Measurements from ENCODE around the gene FCER1G.
"Not testable (repeated sequence)": the region's sequence is repeated elsewhere in the genome, so short reads cannot be mapped to it uniquely, and the experiment has no call there.

FCER1G gene

DNA sequence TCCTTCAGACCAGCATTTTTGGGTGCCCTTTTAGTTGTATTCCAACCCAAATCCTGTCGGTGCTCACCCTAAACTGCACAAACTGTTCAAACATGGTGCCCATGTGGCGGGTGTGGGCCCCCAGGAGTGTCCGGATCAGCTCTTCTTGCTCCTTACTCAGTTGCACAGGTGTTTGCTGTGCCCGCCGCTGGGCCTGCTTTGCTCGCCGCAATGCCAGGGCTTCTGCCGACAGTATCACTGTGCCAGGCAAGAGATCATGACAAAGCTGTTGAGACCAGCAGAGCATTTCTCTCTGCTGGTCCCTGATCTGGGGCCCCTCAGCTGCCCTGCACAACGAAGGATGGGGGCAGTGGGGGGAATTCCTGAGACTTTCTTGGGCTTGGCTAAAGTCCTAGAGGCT lies 18.0 kb downstream of the FCER1G start:
- DNase-seq (ENCODE audit: low spot score), result no peak

DNA sequence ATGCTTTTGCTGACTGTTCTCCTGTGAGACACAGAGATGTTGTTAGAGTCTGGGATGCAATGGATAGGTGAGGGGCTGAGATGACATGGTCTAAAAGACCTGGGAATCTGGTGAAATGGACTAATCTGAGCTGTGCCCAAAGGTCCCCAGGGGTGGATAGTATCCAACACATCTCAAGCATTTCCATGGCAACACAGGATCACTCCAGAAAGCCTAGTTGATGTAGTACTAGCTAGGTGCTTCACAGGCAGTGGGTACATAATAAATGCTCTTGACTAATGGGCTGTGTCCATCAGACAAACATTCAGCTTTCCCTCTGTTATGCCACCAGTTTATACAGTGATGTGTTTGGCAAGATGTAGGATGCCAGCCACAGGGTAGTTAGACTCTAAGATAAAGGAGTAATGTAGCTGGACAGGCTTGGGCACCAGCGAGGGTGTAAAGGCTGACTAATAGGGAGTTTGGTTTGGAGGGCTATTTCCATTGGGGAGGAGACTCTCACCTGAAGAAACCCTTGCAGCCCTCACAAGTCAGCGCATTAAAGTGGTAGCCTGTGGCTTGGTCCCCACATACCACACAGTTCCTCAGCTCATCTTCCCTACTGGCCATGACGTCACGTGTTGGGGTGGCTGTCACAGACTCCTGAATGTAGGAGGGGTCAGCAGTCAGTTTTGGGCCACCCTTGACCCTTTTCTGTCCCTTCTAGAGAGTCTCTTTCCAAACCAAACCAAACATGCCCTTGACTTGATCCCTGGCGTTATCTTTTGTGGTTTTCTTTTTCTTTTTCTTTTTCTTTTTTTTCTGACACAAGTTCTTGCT lies 21.1 kb downstream of the FCER1G start:
- no peak for DNase-seq (ENCODE audit: low spot score)

DNA sequence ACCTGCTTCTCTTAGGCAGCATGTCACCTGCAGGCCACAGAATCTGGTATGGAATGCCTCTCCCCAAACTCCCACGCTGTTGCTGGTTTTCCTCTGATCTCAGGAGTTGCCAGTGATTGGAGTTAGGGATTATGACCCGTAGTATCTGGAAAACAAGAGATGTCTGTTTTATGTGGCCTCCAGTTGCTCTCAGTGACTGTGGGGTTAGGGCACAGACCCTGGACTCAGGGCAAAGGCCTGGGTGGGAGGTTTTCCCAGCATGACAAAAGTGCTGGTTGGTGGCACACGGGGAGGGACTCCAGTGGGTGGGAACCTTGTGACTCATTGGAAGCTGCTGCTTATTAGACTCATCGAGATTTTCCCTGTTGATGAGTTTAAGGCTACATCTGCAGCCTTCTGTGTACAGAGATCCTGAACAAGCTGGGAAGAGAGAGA lies 23.0 kb downstream of the FCER1G start, which contains the start of gene NR1I3:
Gene NR1I3 (minus strand): TSS at position 165 of the 435 bp plus-strand sequence. CDS start 1,638 bp downstream, outside the sequence.
- no peak for DNase-seq (ENCODE audit: low spot score)

DNA sequence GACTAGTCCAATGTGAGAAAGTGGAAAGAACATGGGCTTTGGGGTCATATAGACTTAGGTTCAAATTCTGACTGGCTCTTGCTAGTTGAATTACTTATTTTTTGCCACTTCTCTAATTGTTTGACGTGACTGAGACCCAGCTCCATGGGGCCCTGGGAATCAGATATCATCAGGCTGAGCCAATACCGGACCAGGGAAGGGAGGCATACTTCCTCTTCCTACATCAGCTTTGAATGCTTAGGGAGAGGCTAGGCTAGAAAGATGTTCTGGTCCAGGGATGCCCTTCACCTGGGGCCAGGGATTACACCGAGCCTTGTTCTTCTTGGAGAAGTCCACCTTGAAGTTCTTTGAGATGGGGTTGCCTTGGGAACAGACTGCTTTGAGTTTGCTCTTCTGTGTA lies 26.6 kb downstream of the FCER1G start:
- no peak for DNase-seq (ENCODE audit: low spot score)

DNA sequence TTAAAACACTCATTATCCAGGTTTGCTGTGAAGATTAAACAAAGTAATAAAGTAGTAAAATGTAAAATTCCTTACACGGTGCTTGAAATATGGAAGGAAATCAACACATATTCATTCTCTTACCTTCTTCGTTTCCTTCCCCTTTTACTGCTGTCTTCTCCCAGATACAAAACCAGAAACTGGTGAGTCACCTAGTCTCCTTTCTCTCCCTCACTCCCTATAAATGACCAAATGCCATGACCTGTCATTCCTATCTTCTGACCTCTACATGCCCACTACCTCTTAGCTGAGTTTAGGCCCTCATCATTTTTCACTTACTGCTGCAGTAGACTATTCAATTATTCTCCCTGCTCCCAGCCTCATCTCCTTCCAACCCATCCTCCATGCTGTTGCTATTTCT lies 27.2 kb downstream of the FCER1G start:
- no peak for DNase-seq (ENCODE audit: low spot score)

DNA sequence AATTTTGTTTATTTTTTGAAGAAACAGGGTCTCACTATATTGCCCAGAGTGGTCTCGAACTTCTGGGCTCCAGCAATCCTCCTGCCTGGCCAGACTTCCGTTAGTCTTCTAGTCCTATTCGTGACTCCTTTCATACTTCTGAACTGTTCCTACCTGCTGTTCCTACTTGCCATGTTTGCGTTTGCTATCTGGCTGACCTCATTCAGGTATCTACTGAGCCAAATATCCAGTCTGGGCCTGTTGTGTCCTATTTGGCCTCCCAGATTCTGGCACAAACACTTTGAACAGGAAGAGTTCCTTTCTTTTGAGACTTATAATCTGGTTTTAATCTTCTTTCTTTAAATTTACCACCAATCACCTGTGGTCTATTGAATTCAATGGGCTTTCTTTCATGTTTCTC lies 29.8 kb downstream of the FCER1G start:
- DNase-seq (ENCODE audit: low spot score), result no peak

DNA sequence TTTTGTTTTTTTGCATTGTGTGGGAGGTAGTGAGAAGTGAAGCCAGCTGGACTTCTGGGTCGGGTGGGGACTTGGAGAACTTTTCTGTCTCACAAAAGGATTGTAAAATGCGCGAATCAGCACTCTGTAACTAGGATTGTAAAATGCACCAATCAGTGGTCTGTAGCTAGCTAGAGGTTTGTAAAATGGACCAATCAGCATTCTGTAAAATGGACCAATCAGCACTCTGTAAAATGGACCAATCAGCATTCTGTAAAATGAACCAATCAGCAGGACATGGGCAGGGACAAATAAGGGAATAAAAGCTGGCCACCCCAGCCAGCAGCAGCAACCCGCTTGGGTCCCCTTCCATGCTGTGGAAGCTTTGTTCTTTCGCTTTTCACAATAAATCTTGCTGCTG lies 35.0 kb downstream of the FCER1G start:
- DNase-seq (ENCODE audit: low spot score), result not testable (repeated sequence)

DNA sequence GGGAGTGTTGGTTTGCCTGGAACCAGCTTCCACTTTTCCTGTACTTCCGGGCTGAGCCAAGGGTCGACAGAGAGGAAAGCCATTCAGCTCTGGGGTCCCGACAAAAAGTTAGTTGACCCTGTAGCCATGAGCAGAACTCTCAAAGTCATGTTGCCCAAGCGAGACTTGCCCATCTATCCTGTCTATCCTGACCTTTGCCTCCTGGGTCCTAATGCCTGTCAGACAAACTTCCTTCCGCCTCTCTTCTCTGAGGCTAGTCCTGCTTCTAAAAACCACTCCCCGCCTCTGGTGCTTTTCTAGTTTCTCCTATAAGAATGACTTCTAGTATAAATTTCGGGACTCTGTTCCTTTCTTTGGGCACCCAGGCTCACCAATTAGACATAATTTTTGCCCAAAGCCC lies 35.7 kb downstream of the FCER1G start:
- DNase-seq (ENCODE audit: low spot score), result no peak

DNA sequence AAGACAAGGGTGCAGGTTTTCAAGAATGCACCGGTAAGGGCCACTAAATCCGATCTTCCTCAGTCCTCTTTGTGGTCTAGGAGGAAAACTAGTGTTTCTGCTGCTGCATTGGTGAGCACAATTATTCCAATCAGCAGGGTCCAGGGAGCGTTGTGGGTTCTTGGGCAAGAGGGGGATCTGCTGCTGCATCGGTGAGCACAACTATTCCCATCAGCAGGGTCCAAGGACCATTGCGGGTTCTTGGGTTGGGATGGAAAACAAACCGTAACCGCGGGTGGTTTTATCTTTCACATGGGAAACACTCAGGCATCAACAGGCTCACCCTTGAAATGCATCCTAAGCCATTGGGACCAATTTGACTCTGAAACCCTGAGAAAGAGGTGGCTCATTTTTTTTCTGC lies 36.5 kb downstream of the FCER1G start:
- no peak for DNase-seq (ENCODE audit: low spot score)

DNA sequence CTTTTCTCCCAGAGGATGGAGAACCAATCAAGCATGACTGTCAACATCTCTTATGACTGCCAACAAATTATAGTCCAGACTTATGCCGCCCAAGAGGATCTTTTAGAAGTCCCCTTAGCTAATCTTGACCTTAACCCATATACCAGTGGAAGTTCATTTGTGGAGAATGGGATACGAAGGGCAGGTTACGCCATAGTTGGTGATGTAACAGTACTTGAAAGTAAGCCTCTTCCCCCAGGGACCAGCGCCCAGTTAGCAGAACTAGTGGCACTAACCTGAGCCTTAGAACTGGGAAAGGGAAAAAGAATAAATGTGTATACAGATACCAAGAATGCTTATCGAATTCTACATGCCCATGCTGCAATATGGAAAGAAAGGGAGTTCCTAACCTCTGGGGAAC lies 40.2 kb downstream of the FCER1G start:
- not testable (repeated sequence) for DNase-seq (ENCODE audit: low spot score)

DNA sequence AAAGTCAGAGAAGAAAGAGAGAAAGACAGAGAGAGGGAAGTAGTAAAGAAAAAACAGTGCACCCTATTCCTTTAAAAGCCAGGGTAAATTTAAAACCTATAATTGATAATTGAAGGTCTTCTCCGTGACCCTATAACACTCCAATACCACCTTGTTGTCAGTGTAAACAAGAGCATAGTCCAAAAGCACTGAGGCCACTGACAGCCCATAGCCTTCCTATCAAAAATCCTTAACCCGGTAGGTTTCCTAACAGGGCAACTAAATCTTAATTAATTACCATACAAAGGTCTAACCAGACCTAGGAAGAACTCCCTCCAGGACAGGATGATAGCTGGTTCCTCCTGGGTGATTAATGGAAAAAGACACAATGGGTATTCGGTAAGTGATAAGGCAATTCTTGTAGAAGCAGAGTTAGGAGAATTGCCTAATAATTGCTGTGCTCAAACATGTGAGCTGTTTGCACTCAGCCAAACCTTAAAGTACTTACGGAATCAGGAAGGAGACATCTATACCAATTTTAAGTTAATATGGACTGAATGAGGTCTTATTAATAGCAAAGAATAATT lies 40.9 kb downstream of the FCER1G start:
- not testable (repeated sequence) for DNase-seq (ENCODE audit: low spot score)

DNA sequence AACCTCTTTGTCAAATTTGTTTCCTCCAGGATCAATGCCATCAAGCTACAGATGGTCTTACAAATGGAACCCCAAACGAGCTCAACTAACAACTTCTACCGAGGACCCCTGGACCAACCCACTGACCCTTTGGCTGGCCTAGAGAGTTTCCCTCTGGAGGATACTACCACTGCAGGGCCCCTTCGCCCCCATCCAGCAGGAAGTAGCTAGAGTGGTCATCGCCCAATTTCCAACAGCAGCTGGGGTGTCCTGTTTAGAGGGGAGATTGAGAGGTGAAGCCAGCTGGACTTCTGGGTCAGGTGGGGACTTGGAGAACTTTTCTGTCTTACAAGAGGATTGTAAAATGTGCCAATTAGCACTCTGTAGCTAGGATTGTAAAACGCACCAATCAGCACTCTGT lies 42.0 kb downstream of the FCER1G start:
- DNase-seq (ENCODE audit: low spot score), result not testable (repeated sequence)

DNA sequence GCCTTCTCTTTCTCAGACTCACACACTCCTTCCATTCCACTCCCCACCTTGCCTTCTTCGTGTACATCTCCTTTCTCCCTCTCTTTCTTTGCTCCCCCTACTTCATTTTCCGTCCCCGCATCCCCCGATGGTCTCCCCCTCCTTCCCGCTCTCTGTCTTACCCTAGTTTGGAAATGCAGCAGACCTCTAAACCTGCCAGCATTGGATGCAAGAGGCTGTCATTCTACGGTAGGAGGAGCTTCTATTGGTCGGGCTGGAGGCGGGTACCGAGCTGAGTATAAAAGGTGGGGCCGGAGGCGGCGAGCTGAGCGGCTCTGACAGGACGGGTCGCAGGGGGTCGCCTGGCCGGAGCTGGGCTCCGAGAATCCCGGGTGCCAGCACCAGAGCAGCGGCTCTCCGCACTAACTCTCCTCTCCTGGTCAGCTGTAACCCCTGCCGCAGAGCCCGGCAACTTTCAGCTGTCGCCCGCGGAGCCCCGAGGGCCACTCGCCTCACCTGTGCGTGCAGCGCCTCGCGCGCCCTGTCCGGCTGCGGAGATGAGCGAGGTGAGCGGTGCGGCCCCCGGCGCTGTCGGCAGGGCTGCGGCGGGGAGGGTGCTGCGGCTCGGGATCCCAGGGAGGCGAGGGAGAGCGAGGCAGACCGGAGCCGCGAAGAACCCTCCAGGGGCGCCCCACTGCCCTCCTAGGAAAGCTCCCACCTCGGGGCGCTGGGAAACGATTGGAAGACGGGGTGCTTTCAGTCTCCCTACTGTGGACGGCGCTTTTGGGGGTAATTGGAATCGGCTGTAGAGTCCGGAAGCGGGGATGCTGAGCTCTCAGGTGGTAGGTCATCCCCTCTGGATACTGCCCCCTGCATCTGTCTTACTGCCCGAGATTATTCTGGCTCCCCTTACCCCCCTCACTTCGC lies 43.6 kb downstream of the FCER1G start, which contains the start of gene PCP4L1:
Gene PCP4L1 (plus strand): TSS at position 307 of the 906 bp plus-strand sequence. CDS start 230 bp downstream, at position 537.
- DNase-seq (ENCODE audit: low spot score), result no peak

DNA sequence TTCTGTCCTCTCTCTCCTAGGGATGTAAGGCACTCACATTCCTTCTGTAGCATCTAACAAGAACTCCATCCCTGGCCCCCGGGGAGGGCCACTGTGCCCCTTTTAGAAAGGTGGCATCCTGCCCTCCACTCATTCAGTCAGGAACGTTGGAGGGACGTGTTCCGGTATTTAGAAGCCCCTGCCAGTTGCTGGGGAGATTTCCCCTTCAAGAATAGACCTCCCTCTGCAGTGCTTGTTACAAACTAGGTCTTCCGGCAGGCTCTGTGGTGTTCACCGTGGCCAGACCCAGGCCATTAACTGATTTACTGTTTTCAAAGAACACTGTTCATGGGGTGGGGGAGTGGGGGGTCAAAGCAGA lies 44.2 kb downstream of the FCER1G start:
- no peak for DNase-seq (ENCODE audit: low spot score)

DNA sequence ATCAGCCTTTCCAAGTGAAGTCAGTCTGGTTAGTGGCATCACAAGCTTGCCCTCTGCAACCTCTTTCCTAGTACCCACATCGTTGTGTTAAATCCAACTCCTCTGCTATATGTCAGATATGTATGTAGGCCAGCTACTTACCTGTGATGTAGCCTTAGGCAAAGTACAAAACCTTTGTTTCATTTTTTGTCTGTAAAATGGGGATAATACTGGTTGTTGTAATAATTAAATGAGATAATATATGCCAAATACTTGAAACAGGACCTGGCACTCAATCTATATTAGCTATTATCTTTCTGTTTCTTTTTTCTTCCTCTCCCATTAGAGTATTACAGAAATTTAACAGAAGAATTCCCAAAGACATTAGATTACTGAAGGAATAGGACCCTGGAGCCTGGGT lies 44.7 kb downstream of the FCER1G start:
- DNase-seq (ENCODE audit: low spot score), result no peak

DNA sequence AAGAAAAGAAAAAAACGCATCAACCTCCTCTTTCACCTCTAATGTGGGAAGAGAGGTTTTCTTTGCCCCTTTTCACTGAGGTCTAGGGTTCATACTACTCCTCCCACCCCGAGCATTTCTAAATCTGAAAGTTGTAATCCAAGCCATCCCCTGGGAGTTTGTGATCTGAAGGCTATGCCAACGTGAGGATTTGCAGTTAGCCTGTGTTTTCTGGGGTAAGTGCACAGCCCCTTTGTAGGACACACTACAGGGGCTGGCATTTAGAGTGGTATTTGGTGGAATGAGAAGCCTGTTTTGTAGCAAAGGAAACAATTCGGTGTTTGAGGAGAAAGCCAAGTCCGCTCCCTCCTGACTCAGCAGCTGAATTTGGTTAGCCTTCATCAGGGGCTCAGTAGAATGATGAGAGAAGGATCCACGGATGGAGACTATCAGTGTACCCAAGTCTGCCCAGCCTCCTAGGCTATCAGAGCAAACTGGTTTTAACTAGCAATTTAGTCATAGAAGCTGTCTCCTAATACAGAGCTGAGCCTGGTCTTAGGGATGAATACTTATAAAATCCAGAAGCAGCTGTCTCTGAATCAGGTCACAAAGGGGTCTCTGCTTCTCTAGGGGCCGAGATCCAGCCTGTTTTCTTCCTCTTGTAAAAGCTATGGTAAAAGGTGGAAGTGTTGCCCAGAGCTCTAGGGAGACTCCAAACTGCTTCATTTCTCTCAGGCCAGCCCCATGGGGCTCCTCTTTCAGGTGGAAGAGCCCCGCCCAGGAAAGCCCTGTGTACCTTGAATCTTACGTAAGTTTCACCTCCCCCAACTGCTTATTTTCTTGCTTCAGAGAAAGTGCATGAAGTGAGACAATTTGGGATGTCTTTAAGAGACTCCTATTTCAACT lies 45.5 kb downstream of the FCER1G start:
- DNase-seq (ENCODE audit: low spot score), result no peak

DNA sequence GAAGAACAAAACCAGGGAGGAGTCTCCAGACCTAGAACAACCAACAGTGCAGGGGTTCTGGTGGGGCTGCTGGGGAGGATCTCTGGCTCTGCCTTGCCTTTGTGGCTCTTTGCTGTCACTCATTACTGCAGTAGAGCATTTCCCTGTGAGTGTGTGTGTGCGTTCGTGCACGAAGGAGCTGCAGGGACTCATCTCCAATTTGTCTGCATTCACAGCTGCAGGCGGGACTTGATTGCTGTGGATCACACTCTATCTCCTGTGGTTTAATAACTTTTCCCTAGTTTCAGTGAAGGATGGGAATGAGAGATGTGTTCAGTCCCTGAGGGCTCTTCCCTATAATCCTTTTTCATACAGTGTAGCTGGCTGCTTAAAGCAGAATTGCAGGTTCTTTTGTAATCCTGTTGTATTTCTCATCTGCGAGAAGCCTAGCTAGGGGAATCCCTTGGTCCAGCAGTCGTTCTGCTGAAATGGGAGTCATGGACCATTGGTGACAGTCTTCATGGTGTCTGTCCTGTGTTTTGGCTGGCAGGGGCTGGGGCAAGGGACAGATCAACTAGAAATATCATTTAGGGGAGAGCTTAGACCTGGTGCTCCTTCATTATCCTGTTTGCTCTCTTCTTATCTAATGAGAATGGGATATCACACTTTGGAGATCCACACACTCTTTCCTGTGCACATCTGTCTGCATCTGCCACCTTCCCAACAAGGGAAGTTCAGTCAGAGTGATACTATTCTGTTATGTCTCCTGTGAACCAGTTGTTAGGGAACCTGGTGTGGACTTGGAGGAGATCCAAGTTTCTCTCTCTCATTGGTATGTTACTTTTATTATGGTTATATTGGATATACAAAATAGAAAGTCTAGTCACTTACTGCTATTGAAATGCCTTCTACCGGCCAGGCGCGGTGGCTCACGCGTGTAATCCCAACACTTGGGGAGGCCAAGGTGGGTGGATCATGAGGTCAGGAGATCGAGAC lies 46.5 kb downstream of the FCER1G start:
- DNase-seq (ENCODE audit: low spot score), result no peak

DNA sequence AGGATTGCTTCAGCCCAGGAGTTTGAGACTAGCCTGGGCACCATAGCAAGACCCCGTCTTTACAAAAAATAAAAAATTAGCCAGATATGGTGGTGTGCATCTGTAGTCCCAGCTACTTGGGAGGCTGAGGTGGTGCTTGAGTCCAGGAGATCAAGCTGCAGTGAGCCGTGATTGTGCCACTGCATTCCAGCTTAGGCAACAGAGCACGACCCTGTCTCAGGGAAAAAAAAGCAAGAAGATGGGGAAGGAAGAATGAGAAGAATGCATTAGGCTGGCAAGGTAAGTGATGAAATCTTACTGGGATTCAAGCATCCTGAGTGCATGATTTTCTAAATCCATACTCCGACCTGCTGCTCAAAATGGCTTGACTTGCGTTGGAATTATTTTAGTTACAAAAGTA lies 50.2 kb downstream of the FCER1G start:
- DNase-seq (ENCODE audit: low spot score), result no peak

DNA sequence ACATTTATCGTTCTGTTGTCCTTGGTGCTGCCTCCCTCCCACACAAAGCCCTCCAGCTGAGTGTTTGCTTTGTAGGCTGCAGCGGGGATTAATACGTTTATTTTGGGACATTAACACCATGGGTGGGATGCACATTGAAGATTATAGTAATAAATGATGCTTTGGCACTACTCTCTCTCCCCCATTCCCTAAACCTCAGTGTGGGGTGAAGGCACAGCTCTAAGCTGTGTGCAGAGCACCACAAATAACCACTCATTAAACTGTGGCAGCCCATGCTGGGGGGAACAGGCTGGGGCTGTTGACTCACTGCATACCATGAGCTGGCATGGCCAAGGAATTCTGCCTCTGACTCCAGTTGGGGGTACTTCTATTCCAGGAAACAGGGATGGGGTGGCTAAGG lies 51.1 kb downstream of the FCER1G start:
- no peak for DNase-seq (ENCODE audit: low spot score)

DNA sequence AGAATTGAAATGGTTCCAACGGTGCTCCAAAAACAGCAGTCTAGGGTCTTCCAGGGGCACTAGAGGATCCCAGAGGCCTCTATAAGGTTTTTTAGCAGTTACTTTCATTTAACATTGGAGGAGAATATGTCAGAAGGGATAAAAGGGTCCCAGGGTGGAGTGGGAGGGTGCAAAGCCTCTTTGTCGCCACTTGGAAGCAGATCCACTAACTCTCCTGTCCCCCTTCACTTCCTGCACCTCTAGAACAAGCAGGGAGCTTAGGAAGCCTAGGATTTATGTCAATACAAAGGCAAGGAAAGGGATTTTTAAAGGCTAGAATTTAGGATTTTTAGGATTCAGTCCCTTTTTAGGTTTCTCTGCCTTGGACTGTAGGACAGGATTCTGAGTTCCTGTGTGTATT lies 51.7 kb downstream of the FCER1G start:
- DNase-seq (ENCODE audit: low spot score), result no peak
